Gastroesophageal sphincter (tissue), 4 donors: ENCODE data around the gene ELOF1. TPM values are rescaled to one million over a fixed set of nuclear protein-coding genes. Genes with fewer than 3 reads are reported as not detected.
"Not testable (repeated sequence)": the region's sequence is repeated elsewhere in the genome, so short reads cannot be mapped to it uniquely, and the experiment has no call there.

Experiments
- ATAC-seq: fragments of 150-250 bp; one replicate; pipeline ENCODE4 v1.9.1; 2016; ENCODE audit warnings: mild to moderate bottlenecking, moderate library complexity
- H3K27ac ChIP-seq, 4 donors: fragments of 200-600 bp; sonication (generic) in 3 of 4; 1 replicate in 3 of 4; 2 replicates in 1 of 4; pipeline ENCODE4 v1.5.1; 2016 to 2019
- H3K27me3 ChIP-seq: fragments of 200-600 bp; sonication (generic); one replicate; pipeline ENCODE4 v1.5.1; 2019
- H3K36me3 ChIP-seq, 2 donors: fragments of 200-600 bp; sonication (generic); one replicate each; pipeline ENCODE4 v1.5.1; 2019; ENCODE audit warnings: control low read depth in 1 of 2
- H3K4me1 ChIP-seq, 3 donors: fragments of 200-600 bp; sonication (generic); 1 replicate in 2 of 3; 2 replicates in 1 of 3; pipeline ENCODE4 v1.5.1; 2016 to 2019; ENCODE audit warnings: control low read depth in 2 of 3
- H3K4me3 ChIP-seq, 2 donors: fragments of 200-600 bp; sonication (generic); one replicate each; pipeline ENCODE4 v1.5.1; 2019; ENCODE audit warnings: mild to moderate bottlenecking in 1 of 2, moderate library complexity in 1 of 2
- H3K9me3 ChIP-seq, 3 donors: fragments of 200-600 bp; sonication (generic); one replicate each; pipeline ENCODE4 v1.5.1; 2017 to 2019; ENCODE audit warnings: control low read depth in 2 of 3
- EP300 ChIP-seq: sonication (generic); formaldehyde crosslinking; IDR thresholded peaks from one replicate; pipeline ENCODE4 v1.6.1; 2017; ENCODE audit warnings: antibody characterized with exemption, mild to moderate bottlenecking
- POLR2A ChIP-seq, 2 donors: fragments of 450-650 bp; IDR thresholded peaks; one replicate each; pipeline ENCODE4 v1.6.1; 2017; ENCODE audit warnings: antibody characterized with exemption in 2 of 2, mild to moderate bottlenecking in 2 of 2, moderate library complexity in 1 of 2
- POLR2AphosphoS5 ChIP-seq: sonication (generic); formaldehyde crosslinking; IDR thresholded peaks from one replicate; pipeline ENCODE4 v1.6.1; 2017; ENCODE audit warnings: antibody characterized with exemption
- WGBS, 2 donors: methylation state at CpG; one replicate each; pipeline ENCODE4 v1.1.5; 2018; ENCODE audit warnings: low coverage in 1 of 2; 5-methylcytosine and 5-hydroxymethylcytosine counted together
- total RNA-seq, 4 donors: library from RNA; depleted of rRNA; stranded (reverse); fragments of >200 nt; gene quantifications; one replicate each; pipeline ENCODE4 v1.1.0, GENCODE V29; 2016
- TF ChIP-seq, protein P1 (sequence below), 4 experiments: fragments of 200-600 bp in 2 of 4; fragments of 450-650 bp in 2 of 4; sonication (generic) in 1 of 4; IDR thresholded peaks; one replicate each; pipeline ENCODE4 v1.5.1; 2017 to 2019; ENCODE audit warnings: antibody characterized with exemption in 4 of 4, mild to moderate bottlenecking in 2 of 4, moderate library complexity in 2 of 4

Gene ELOF1
- total RNA-seq, result 10 to 100 TPM; 19.1 to 49.4 (median 32.0) TPM

DNA sequence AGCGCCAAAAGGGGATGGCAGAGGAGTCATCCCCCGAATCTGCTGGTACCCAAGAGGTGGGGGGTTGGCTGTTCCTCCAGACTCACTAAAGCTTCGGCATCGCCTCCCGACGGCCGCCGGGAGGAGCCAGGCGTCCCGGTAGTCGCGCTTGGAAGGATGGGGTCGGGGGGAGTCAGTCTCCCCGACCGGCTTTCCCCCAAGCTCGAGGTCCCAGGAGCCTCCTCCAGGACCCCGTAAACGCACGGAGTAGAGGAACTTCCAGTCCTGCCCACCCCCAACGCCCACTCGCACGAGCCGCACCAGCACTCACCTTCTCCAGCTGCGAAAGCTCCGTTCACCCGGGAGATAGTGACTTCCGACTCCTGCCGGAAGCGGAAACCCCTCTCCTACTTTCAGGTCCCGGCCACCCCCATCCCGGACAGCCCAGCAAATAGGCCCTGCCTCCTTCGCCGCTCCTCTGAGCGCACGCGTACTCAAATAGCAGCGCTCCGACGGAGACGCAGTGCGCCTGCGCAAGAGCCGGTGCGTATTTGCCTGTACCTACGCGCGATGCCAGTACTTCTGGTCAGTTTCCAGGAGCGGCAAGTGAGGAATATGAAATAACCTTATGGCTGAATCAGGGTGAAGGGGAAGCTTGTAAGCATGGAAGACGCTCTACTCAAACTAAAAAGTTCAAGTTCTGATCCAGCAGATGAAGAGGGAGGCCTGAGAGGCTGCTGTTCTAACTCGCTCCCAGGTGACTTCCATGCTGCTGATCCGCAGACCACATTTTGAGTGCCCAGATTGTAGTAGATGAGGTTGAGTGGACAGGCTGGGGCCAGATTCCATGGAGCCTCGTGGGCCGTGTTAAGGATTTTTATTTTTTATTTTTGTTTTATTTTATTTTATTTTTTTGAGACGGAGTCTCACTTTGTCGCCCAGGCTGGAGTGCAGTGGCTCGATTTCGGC is at the start of gene ELOF1:
ELOF1 (minus strand) TSS at position 350 of the 948 bp plus-strand sequence. CDS start 4,883 bp downstream, outside the sequence.
- Histone ChIP-seq H3K36me3 (peaks cover 0 to 26% of the 10 kb centered on the region in 2 donors), H3K9me3 (no peaks in the 10 kb centered on the region), H3K4me3 (peak within 1 kb of the TSS; percentile 73 to 87), H3K27ac (peak within 1 kb of the TSS; percentile 50 to 88 (median 83)), H3K27me3 (no peaks in the 10 kb centered on the region), H3K4me1 (peaks cover 0 to 44% (median 17%) of the 10 kb centered on the region in 3 donors)
- WGBS, 2 donors, result 6 to 7% methylated on average over 6 to 18 of the region's 57 CpGs
- peak; percentile 85 for TF ChIP-seq POLR2AphosphoS5
- no peak for TF ChIP-seq EP300
- TF ChIP-seq, protein P1, sequence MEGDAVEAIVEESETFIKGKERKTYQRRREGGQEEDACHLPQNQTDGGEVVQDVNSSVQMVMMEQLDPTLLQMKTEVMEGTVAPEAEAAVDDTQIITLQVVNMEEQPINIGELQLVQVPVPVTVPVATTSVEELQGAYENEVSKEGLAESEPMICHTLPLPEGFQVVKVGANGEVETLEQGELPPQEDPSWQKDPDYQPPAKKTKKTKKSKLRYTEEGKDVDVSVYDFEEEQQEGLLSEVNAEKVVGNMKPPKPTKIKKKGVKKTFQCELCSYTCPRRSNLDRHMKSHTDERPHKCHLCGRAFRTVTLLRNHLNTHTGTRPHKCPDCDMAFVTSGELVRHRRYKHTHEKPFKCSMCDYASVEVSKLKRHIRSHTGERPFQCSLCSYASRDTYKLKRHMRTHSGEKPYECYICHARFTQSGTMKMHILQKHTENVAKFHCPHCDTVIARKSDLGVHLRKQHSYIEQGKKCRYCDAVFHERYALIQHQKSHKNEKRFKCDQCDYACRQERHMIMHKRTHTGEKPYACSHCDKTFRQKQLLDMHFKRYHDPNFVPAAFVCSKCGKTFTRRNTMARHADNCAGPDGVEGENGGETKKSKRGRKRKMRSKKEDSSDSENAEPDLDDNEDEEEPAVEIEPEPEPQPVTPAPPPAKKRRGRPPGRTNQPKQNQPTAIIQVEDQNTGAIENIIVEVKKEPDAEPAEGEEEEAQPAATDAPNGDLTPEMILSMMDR (IDR thresholded peaks at IDR 0.05), result peak in 2 of 4 experiments; percentile 15 to 41
- peak; percentile 61 to 70 for TF ChIP-seq POLR2A (IDR thresholded peaks at IDR 0.05)
- ATAC-seq, result peak; percentile 99

DNA sequence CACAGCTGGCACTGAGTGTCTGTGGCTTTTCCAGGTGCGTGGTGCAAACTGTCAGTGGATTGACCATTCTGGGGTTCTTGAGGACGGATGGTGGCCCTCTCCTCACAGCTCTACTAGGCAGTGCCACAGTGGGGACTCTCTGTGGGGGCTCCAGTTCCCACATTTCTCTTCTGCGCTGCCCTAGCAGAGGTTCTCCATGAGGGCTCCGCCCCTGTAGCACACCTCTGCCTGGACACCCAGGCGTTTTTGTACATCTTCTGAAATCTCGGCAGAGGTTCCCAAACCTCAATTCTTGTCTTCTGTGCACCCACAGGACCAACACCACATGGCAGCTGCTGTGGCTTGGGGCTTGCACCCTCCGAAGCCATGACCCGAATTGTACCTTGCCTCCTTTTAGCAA is 47.5 kb upstream of the ELOF1 start:
- Histone ChIP-seq H3K27ac (no peak overlapping the region), H3K27me3 (no peaks in the 10 kb centered on the region), H3K36me3 (peaks cover 0 to 24% of the 10 kb centered on the region in 2 donors), H3K4me3 (no peak overlapping the region), H3K4me1 (peaks cover 0 to 11% (median 0%) of the 10 kb centered on the region in 3 donors), H3K9me3 (no peaks in the 10 kb centered on the region)
- no peak for ATAC-seq
- WGBS, 2 donors, result 94 to 100% methylated on average over 1 to 5 of the region's 8 CpGs
- TF ChIP-seq, protein P1 (IDR thresholded peaks at IDR 0.05), result no peak
- TF ChIP-seq POLR2AphosphoS5, result no peak
- no peak for TF ChIP-seq EP300
- no peak for TF ChIP-seq POLR2A (IDR thresholded peaks at IDR 0.05)

DNA sequence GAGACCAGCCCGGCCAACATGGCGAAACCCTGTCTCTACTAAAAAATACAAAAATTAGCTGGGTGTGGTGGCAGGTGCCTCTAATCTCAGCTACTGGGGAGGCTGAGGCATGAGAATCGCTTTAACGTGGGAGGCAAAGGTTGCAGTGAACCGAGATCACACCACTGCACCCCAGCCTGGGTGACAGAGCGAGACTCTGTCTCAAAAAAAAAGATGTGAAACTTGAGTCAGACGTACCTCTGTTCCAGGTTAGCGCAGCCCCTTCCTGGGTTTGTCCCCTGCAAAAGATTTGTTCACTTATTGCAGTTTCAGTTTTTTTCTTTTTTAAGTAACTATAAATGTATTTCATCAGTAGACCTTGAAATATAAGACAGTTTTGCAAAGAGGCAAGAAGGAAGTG is 40.7 kb upstream of the ELOF1 start:
- 95 to 100% methylated on average over 4 to 5 of the region's 8 CpGs for WGBS, 2 donors
- not testable (repeated sequence) for H3K9me3 ChIP-seq, H3K4me3 ChIP-seq, H3K27ac ChIP-seq, ATAC-seq, H3K27me3 ChIP-seq
- peaks cover 0 to 55% (median 7%) of the 10 kb centered on the region in 3 donors for H3K4me1 ChIP-seq
- H3K36me3 ChIP-seq, result peaks cover 0 to 11% of the 10 kb centered on the region in 2 donors

DNA sequence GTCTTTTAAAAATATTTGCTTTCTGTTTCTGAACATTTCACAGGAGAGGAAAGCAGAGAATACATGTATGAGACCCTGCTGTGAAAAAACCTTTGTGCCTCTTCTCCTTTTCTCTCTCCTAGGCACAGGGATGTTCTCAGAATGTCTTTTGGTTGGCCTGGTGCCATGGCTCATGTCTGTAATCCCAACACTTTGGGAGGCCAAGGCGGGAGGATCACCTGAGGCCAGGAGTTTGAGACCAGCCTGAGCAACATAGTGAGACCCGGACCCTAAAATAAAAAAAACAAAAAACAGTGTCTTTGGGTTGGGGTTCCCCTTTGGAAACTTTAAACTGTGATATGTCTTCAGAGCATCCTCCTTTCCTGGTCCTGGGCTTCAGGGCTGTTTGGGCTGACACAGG is 39.7 kb upstream of the ELOF1 start:
- Histone ChIP-seq H3K9me3 (no peaks in the 10 kb centered on the region), H3K27me3 (no peaks in the 10 kb centered on the region), H3K4me3 (no peak overlapping the region), H3K4me1 (peaks cover 0 to 55% (median 7%) of the 10 kb centered on the region in 3 donors), H3K27ac (no peak overlapping the region), H3K36me3 (peaks cover 0 to 1% of the 10 kb centered on the region in 2 donors)
- TF ChIP-seq POLR2AphosphoS5 (no peak), EP300 (no peak), POLR2A (IDR thresholded peaks at IDR 0.05) (no peak)
- TF ChIP-seq, protein P1 (IDR thresholded peaks at IDR 0.05), result no peak
- ATAC-seq, result no peak
- 88% methylated on average over 2 of the region's 2 CpGs; no CpG with 5 or more reads in 1 of the 2 donors for WGBS, 2 donors

DNA sequence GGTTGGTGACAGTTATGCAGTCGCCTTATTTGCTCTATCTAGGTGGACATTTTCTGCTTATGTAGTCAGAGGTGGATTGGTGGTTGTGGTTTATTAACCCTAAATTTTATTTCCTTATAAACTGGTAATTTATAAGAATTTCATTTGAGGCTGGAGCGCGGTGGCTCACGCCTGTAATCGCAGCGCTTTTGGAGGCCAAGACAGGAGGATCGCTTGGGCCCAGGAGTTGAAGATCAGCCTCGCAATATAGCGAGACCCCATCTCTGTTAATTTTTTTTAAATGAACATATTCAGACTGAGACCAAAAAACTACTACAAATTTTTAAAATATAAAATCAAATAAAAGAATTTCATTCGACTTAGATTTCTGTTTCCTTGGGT is 39.1 kb upstream of the ELOF1 start:
- TF ChIP-seq, protein P1 (IDR thresholded peaks at IDR 0.05), result no peak
- TF ChIP-seq EP300 (no peak), POLR2A (IDR thresholded peaks at IDR 0.05) (no peak)
- peak overlapping the region in 3 of 4 donors; percentile 89 to 94 (median 89) for H3K27ac ChIP-seq
- H3K36me3 ChIP-seq, result no peaks in the 10 kb centered on the region
- peaks cover 0 to 55% (median 7%) of the 10 kb centered on the region in 3 donors for H3K4me1 ChIP-seq
- H3K27me3 ChIP-seq, result no peaks in the 10 kb centered on the region
- no peaks in the 10 kb centered on the region for H3K9me3 ChIP-seq
- peak overlapping the region; percentile 53 to 67 for H3K4me3 ChIP-seq
- 62 to 63% methylated on average over 4 to 10 of the region's 10 CpGs for WGBS, 2 donors
- ATAC-seq, result no peak
